GM12878 (cell line): ENCODE data around the gene TCAF1. TPM values are rescaled to one million over a fixed set of nuclear protein-coding genes. Genes with fewer than 3 reads are reported as not detected.

Source experiments
- ATAC-seq: fragments of 200-7000 bp; cut with Tn5 transposase; 3 replicates; pipeline ENCODE4 v1.9.1; 2020; ENCODE audit warnings: mild to moderate bottlenecking, moderate library complexity
- BruUV-seq: library from RNA; stranded (reverse); fragments of 400-500 nt; replicated peaks from 2 replicates; lab custom pipeline; 2021; lab: Mats Ljungman, UMichigan
- CTCF ChIA-PET: fragments of 300-600 bp; sonication (Branson Sonifier 250); formaldehyde crosslinking; extraction: SDS; loops from one replicate; lab custom pipeline; 2021; ENCODE audit warnings: inconsistent platforms; lab: Yijun Ruan, JAX
- POLR2A ChIA-PET: fragments of 350-600 bp; formaldehyde crosslinking; extraction: SDS; loops from one replicate; lab custom pipeline; 2021; ENCODE audit warnings: inconsistent platforms; lab: Charles Lee
- RAD21 ChIA-PET: fragments of 300-600 bp; sonication (Branson Sonifier 250); formaldehyde crosslinking; loops from one replicate; lab custom pipeline; 2023; ENCODE audit warnings: antibody characterized with exemption; ENCODE audit not compliant: unreplicated experiment; lab: Charles Lee
- SMC1A ChIA-PET: fragments of 300-600 bp; sonication (Branson Sonifier 250); formaldehyde crosslinking; loops from one replicate; lab custom pipeline; 2023; ENCODE audit not compliant: unreplicated experiment, uncharacterized antibody; lab: Charles Lee
- DNase-seq: peaks from one replicate; pipeline ENCODE4 v3.0.0-alpha.2; 2011; ENCODE audit warnings: low read depth, low spot score
- FAIRE-seq: peaks from 3 replicates; lab custom pipeline; 2011; peaks lifted over from hg19 to GRCh38; lab: Jason Lieb, UNC
- H2AFZ ChIP-seq: 2 replicates; pipeline ENCODE4 v1.6.0; 2011; ENCODE audit warnings: low read depth, low read length, control low read depth; ENCODE audit not compliant: control insufficient read depth
- H3K27ac ChIP-seq: 2 replicates; pipeline ENCODE4 v1.5.1; 2011; ENCODE audit warnings: control low read depth; ENCODE audit not compliant: control insufficient read depth, insufficient read depth
- H3K27me3 ChIP-seq, 2 experiments: replicated peaks in 1 of 2; 2 replicates each; pipeline versions ENCODE4 v1.6.0 to v1.6.1; 2011; ENCODE audit warnings: low read length in 1 of 2; ENCODE audit not compliant: control insufficient read depth in 2 of 2, insufficient read depth in 2 of 2
- H3K36me3 ChIP-seq, 2 experiments: 2 replicates each; pipeline ENCODE4 v1.5.1; 2011; ENCODE audit warnings: low read length in 1 of 2; ENCODE audit not compliant: control insufficient read depth in 2 of 2, insufficient read depth in 2 of 2
- H3K4me1 ChIP-seq: 2 replicates; pipeline ENCODE4 v1.6.1; 2011; ENCODE audit warnings: mild to moderate bottlenecking, low read length, moderate library complexity, mixed read lengths; ENCODE audit not compliant: control insufficient read depth, insufficient read depth
- H3K4me2 ChIP-seq: 2 replicates; pipeline ENCODE4 v1.6.0; 2011; ENCODE audit warnings: control low read depth; ENCODE audit not compliant: control insufficient read depth, insufficient read depth
- H3K4me3 ChIP-seq: fragments of 200-600 bp; sonication (generic); 2 replicates; pipeline ENCODE4 v1.5.1; 2016
- H3K79me2 ChIP-seq: 2 replicates; pipeline ENCODE4 v1.6.0; 2011; ENCODE audit warnings: low read length; ENCODE audit not compliant: control insufficient read depth, insufficient read depth
- H3K9ac ChIP-seq: 2 replicates; pipeline ENCODE4 v1.8.0; 2011; ENCODE audit warnings: low read length, control low read depth, mixed read lengths; ENCODE audit not compliant: control insufficient read depth, insufficient read depth
- H3K9me3 ChIP-seq: replicated peaks from 3 replicates; pipeline ENCODE4 v1.5.1; 2011; ENCODE audit warnings: mild to moderate bottlenecking, low read length; ENCODE audit not compliant: control insufficient read depth, insufficient read depth
- H4K20me1 ChIP-seq: 2 replicates; pipeline ENCODE4 v1.6.0; 2011; ENCODE audit not compliant: control insufficient read depth, insufficient read depth
- BACH1 ChIP-seq: fragments of 450-650 bp; IDR thresholded peaks from 2 replicates; pipeline ENCODE4 v1.6.1; 2017; ENCODE audit warnings: mild to moderate bottlenecking, borderline replicate concordance
- BHLHE40 ChIP-seq, 2 experiments: fragments of 450-650 bp in 1 of 2; IDR thresholded peaks; 2 replicates each; pipeline ENCODE4 v1.6.1; 2011 to 2017; ENCODE audit warnings: low read depth in 2 of 2, borderline replicate concordance in 1 of 2, improper control_type of control experiment in 1 of 2, low read length in 1 of 2, mild to moderate bottlenecking in 1 of 2
- DPF2 ChIP-seq: fragments of 450-650 bp; IDR thresholded peaks from 2 replicates; pipeline ENCODE4 v1.6.1; 2017; ENCODE audit warnings: mild to moderate bottlenecking
- ETV6 ChIP-seq, 2 experiments: fragments of 450-650 bp in 1 of 2; IDR thresholded peaks in 1 of 2; conservative IDR thresholded peaks in 1 of 2; 2 replicates each; pipeline ENCODE4 v1.6.1; 2014; ENCODE audit warnings: antibody characterized with exemption in 1 of 2, borderline replicate concordance in 1 of 2, low read depth in 1 of 2, mild to moderate bottlenecking in 1 of 2, moderate library complexity in 1 of 2
- IKZF1 ChIP-seq: fragments of 450-650 bp; conservative IDR thresholded peaks from 2 replicates; pipeline ENCODE4 v1.6.1; 2017; ENCODE audit warnings: antibody characterized with exemption, mild to moderate bottlenecking
- IRF5 ChIP-seq: fragments of 450-650 bp; IDR thresholded peaks from 2 replicates; pipeline ENCODE4 v1.6.1; 2017; ENCODE audit warnings: borderline replicate concordance
- KAT2A ChIP-seq: conservative IDR thresholded peaks from 2 replicates; pipeline ENCODE4 v1.6.1; 2011; ENCODE audit warnings: low read depth, low read length; ENCODE audit not compliant: control insufficient read depth
- KLF5 ChIP-seq: fragments of 450-650 bp; IDR thresholded peaks from 2 replicates; pipeline ENCODE4 v1.6.1; 2014; ENCODE audit warnings: mild to moderate bottlenecking; ENCODE audit not compliant: partially characterized antibody
- NFIC ChIP-seq: IDR thresholded peaks from 2 replicates; pipeline ENCODE4 v1.6.1; 2012; ENCODE audit warnings: low read depth, mild to moderate bottlenecking, inconsistent platforms, low read length, moderate library complexity
- RAD51 ChIP-seq: fragments of 450-650 bp; IDR thresholded peaks from 2 replicates; pipeline ENCODE4 v1.6.1; 2016; ENCODE audit warnings: moderate library complexity, mild to moderate bottlenecking, inconsistent platforms
- RELB ChIP-seq: fragments of 450-650 bp; IDR thresholded peaks from 2 replicates; pipeline ENCODE4 v1.6.1; 2017; ENCODE audit warnings: low read depth, mild to moderate bottlenecking, moderate library complexity
- TCF12 ChIP-seq: IDR thresholded peaks from 2 replicates; pipeline ENCODE4 v1.6.1; 2011; ENCODE audit warnings: low read depth, mild to moderate bottlenecking, low read length
- TCF3 ChIP-seq: IDR thresholded peaks from 2 replicates; pipeline ENCODE4 v1.6.1; 2012; ENCODE audit warnings: low read depth, mild to moderate bottlenecking, low read length, borderline replicate concordance; ENCODE audit not compliant: insufficient read depth
- ZNF384 ChIP-seq: IDR thresholded peaks from 2 replicates; pipeline ENCODE4 v1.6.1; 2012; ENCODE audit warnings: low read depth, mild to moderate bottlenecking, low read length, improper control_type of control experiment, borderline replicate concordance
- ZNF687 ChIP-seq: fragments of 450-650 bp; IDR thresholded peaks from 2 replicates; pipeline ENCODE4 v1.6.1; 2017; ENCODE audit warnings: mild to moderate bottlenecking, moderate library complexity
- ZSCAN29 ChIP-seq: fragments of 450-650 bp; IDR thresholded peaks from 2 replicates; pipeline ENCODE4 v1.6.1; 2017; ENCODE audit warnings: mild to moderate bottlenecking, moderate library complexity
- WGBS: methylation state at CpG from one replicate; pipeline ENCODE4 v1.1.6; 2016; ENCODE audit warnings: low lambda C conversion rate; ENCODE audit not compliant: insufficient replicate concordance, insufficient coverage; ENCODE audit errors: missing lambda C conversion rate; 5-methylcytosine and 5-hydroxymethylcytosine counted together
- in situ Hi-C: fragments of 300-500 bp; cut with MboI; formaldehyde crosslinking; loops from 9 replicates; pipeline ENCODE4 v1.14.3; 2018; ENCODE audit warnings: mixed read lengths
- intact Hi-C: fragments of 100-400 bp; cut with micrococcal nuclease; formaldehyde crosslinking; loops from one replicate; pipeline ENCODE4 v1.14.2; 2022; ENCODE audit not compliant: unreplicated experiment
- polyA plus RNA-seq, 11 experiments: library from polyadenylated mRNA; depleted of rRNA in 4 of 11; unstranded in 6 of 11; stranded (reverse) in 5 of 11; fragments of >200 nt; fragmentation: Nextera tagmentation in 4 of 11; fragmentation: Illumina TruSeq in 1 of 11; extraction: Ambion mirVana in 4 of 11; extraction: Trizol in 1 of 11; gene quantifications; 1 replicate in 1 of 11; 2 replicates in 10 of 11; pipeline versions ENCODE4 v1.2.1 to v1.2.3, GENCODE V29; 2011 to 2016; ENCODE audit warnings: inconsistent platforms in 2 of 11, missing spikeins in 2 of 11, low read depth in 1 of 11
- total RNA-seq, 4 experiments: library from RNA; depleted of rRNA in 3 of 4; stranded (reverse); fragments of >200 nt in 3 of 4; fragmentation: Illumina TruSeq in 1 of 4; extraction: Trizol in 1 of 4; gene quantifications; 2 replicates each; pipeline versions ENCODE4 v1.2.1 to v1.2.3, GENCODE V29; 2013 to 2021

Gene TCAF1
- total and polyA plus RNA-seq, 10 of the 15 experiments (the other 5 are each of a cell fraction or from before 2014, with no cell fraction given), result 2.2 to 16.3 (median 8.0) TPM

- ATAC-seq, result no peak
- intact Hi-C loops, result no loop called here
- FAIRE-seq, result peak; percentile 84
- Histone ChIP-seq H3K36me3 (no peaks in the 10 kb centered on the region), H3K4me2 (no peak overlapping the region), H3K9me3 (no peaks in the 10 kb centered on the region; the same call in 2 of the 3 replicates), H4K20me1 (no peaks in the 10 kb centered on the region), H3K9ac (no peak overlapping the region), H3K27ac (no peak overlapping the region), H2AFZ (no peak overlapping the region), H3K4me1 (peaks cover under 1% of the 10 kb centered on the region; the same call in 1 of the 2 replicates), H3K27me3 (no peaks in the 10 kb centered on the region), H3K4me3 (no peak overlapping the region), H3K79me2 (no peaks in the 10 kb centered on the region)
- DNase-seq, result no peak
- WGBS, result 75% methylated on average over 2 of the region's 2 CpGs
- in situ Hi-C loops, result no loop called here
- CTCF ChIA-PET, result interaction anchor here (1.1 to 7.0 kb wide), 2 partner anchors 10 to 651 kb away, joined by 3 to 65 read pairs; partner anchors contain the start of gene TCAF1
- no TSS peak for BruUV-seq
- POLR2A ChIA-PET, result interaction anchor here (1.6 to 3.3 kb wide), 2 partner anchors 8 to 10 kb away, joined by 7 to 14 read pairs; partner anchors contain the start of gene TCAF1
- no peak for TF ChIP-seq TCF12
- no peak for TF ChIP-seq ZNF687
- TF ChIP-seq BHLHE40 (IDR thresholded peaks at IDR 0.05; ENCODE audit: borderline replicate concordance in 1 of 2, low read depth in 2 of 2, low read length in 1 of 2), result no peak
- TF ChIP-seq ZNF384, result no peak
- TF ChIP-seq ZSCAN29, result no peak
- no peak for TF ChIP-seq KAT2A
- TF ChIP-seq DPF2, result no peak
- no peak for TF ChIP-seq ETV6 (conservative IDR thresholded peaks at IDR 0.05 in 1 of 2, IDR thresholded peaks at IDR 0.05 in 1 of 2; ENCODE audit: borderline replicate concordance in 1 of 2, low read depth in 1 of 2)
- no peak for TF ChIP-seq KLF5
- no peak for TF ChIP-seq BACH1
- TF ChIP-seq IKZF1, result no peak
- no peak for TF ChIP-seq TCF3
- TF ChIP-seq IRF5, result no peak
- no peak for TF ChIP-seq NFIC
- TF ChIP-seq RAD51, result no peak
- no peak for TF ChIP-seq RELB
- RAD21 ChIA-PET, result interaction anchor here (1.9 kb wide), 1 partner anchor 10 kb away, joined by 12 read pairs; the partner anchor contains the start of gene TCAF1
- SMC1A ChIA-PET, result interaction anchor here (1.2 to 2.4 kb wide), 3 partner anchors 10 to 155 kb away, joined by 4 to 14 read pairs (median 13); partner anchors contain the start of gene TCAF1
Observed at GRCh38 chr7:143891457-143891856, 10.5 kb downstream of the TCAF1 start.
